ENCODE results near the gene BHLHE23. TPM values are rescaled to one million over a fixed set of nuclear protein-coding genes. Genes with fewer than 3 reads are reported as not detected.

Gene BHLHE23
- not detected in 2 replicates for total RNA-seq

GRCh38 chr20:63006540-63007359 is at the start of gene BHLHE23:
BHLHE23 (minus strand) TSS chr20:63006964; CDS start chr20:63006774, 190 bp downstream.

Other genes starting within 250 kb of the BHLHE23 start
- 16.0 and 17.7 TPM in 2 replicates for gene MRGBP, start 210.5 kb downstream of the BHLHE23 start, total RNA-seq
- 20.2 and 20.5 TPM in 2 replicates for gene OGFR, start 202.1 kb downstream of the BHLHE23 start, total RNA-seq
- 1.0 and 1.3 TPM in 2 replicates for gene COL9A3, start 189.9 kb downstream of the BHLHE23 start, total RNA-seq
- 13.1 and 13.5 TPM in 2 replicates for gene TCFL5, start 145.1 kb downstream of the BHLHE23 start, total RNA-seq
- 28.1 and 31.2 TPM in 2 replicates for gene DIDO1, start 80.5 kb downstream of the BHLHE23 start, total RNA-seq
- gene GID8, start 68.8 kb downstream of the BHLHE23 start, total RNA-seq: 40.4 and 43.9 TPM in 2 replicates
- gene SLC17A9, start 54.3 kb downstream of the BHLHE23 start, total RNA-seq: 1.9 and 3.4 TPM in 2 replicates
- gene YTHDF1, start 209.2 kb upstream of the BHLHE23 start, total RNA-seq: 18.6 and 21.3 TPM in 2 replicates
- under 0.01 TPM in 1 of 2 replicates, not detected in the other for gene BIRC7, start 228.9 kb upstream of the BHLHE23 start, total RNA-seq
- gene NKAIN4, start 247.5 kb upstream of the BHLHE23 start, total RNA-seq: not detected in 2 replicates